Prostate gland (tissue), 2 donors: ENCODE data around the gene TBXT. TPM values are rescaled to one million over a fixed set of nuclear protein-coding genes. Genes with fewer than 3 reads are reported as not detected.

ENCODE experiments used
- DNase-seq: peaks from one replicate; pipeline ENCODE4 v3.0.0-alpha.2; 2019; ENCODE audit warnings: low spot score
- H3K27ac ChIP-seq, 2 donors: fragments of 200-600 bp; sonication (generic); 2 replicates each; pipeline ENCODE4 v1.5.1; 2017 to 2019
- H3K27me3 ChIP-seq: fragments of 200-600 bp; sonication (generic); replicated peaks from 2 replicates; pipeline ENCODE4 v1.5.1; 2019; ENCODE audit not compliant: insufficient read depth
- H3K36me3 ChIP-seq, 2 donors: fragments of 200-600 bp; sonication (generic); 1 replicate in 1 of 2; 2 replicates in 1 of 2; pipeline versions ENCODE4 v1.5.1 to v1.8.1; 2017 to 2019
- H3K4me1 ChIP-seq: fragments of 200-600 bp; sonication (generic); replicated peaks from 2 replicates; pipeline ENCODE4 v1.5.1; 2019
- H3K4me3 ChIP-seq, 2 donors: fragments of 200-600 bp; sonication (generic); 2 replicates each; pipeline ENCODE4 v1.5.1; 2017 to 2019
- H3K9me3 ChIP-seq: fragments of 200-600 bp; sonication (generic); 2 replicates; pipeline ENCODE4 v1.5.1; 2017
- CTCF ChIP-seq, 4 experiments: fragments of 200-600 bp in 2 of 4; fragments of 450-650 bp in 2 of 4; sonication (generic) in 2 of 4; IDR thresholded peaks; 1 replicate in 3 of 4; 2 replicates in 1 of 4; pipeline ENCODE4 v1.5.1; 2016 to 2019; ENCODE audit warnings: antibody characterized with exemption in 4 of 4, mild to moderate bottlenecking in 2 of 4, moderate library complexity in 2 of 4
- POLR2A ChIP-seq: fragments of 450-650 bp; IDR thresholded peaks from one replicate; pipeline ENCODE4 v1.6.1; 2016; ENCODE audit warnings: antibody characterized with exemption, mild to moderate bottlenecking
- POLR2AphosphoS5 ChIP-seq: sonication (generic); formaldehyde crosslinking; IDR thresholded peaks from one replicate; pipeline ENCODE4 v1.6.1; 2017; ENCODE audit warnings: antibody characterized with exemption
- WGBS: methylation state at CpG from one replicate; pipeline ENCODE4 v1.1.5; 2018; 5-methylcytosine and 5-hydroxymethylcytosine counted together
- intact Hi-C: fragments of 100-400 bp; cut with DNase I; formaldehyde crosslinking; loops from one replicate; pipeline ENCODE4 v1.14.2; 2022
- small RNA-seq, 2 donors: library from RNA; depleted of rRNA; stranded (forward); fragments of <200 nt; gene quantifications; one replicate each; pipeline ENCODE3, GENCODE V24; 2016
- total RNA-seq, 2 donors: library from RNA; depleted of rRNA; stranded (reverse); fragments of >200 nt; gene quantifications; one replicate each; pipeline ENCODE4 v1.1.0, GENCODE V29; 2016

Gene TBXT
- total RNA-seq, 2 donors from 2014 or later = 0.23 TPM; not detected in 1

GRCh38 chr6:166115609-166116008 is 52.0 kb downstream of the TBXT start:
- intact Hi-C loops = no loop called here
- no peak overlapping the region for H3K4me3 ChIP-seq
- no peaks in the 10 kb centered on the region for H3K9me3 ChIP-seq
- no peaks in the 10 kb centered on the region for H3K27me3 ChIP-seq
- no peaks in the 10 kb centered on the region for H3K36me3 ChIP-seq
- no peak overlapping the region for H3K27ac ChIP-seq
- TF ChIP-seq POLR2AphosphoS5 = no peak
- no peak for TF ChIP-seq POLR2A
- no peak for TF ChIP-seq CTCF (IDR thresholded peaks at IDR 0.05)
- no peaks in the 10 kb centered on the region for H3K4me1 ChIP-seq
- no peak for DNase-seq

GRCh38 chr6:166112580-166112979 is 55.1 kb downstream of the TBXT start:
- Histone ChIP-seq H3K9me3 (no peaks in the 10 kb centered on the region), H3K27ac (no peak overlapping the region), H3K27me3 (no peaks in the 10 kb centered on the region), H3K36me3 (no peaks in the 10 kb centered on the region), H3K4me1 (no peaks in the 10 kb centered on the region), H3K4me3 (no peak overlapping the region)
- WGBS = 29% methylated on average over 11 of the region's 11 CpGs
- intact Hi-C loops = no loop called here
- TF ChIP-seq CTCF (IDR thresholded peaks at IDR 0.05) = no peak
- TF ChIP-seq POLR2AphosphoS5 = no peak
- no peak for TF ChIP-seq POLR2A
- DNase-seq = no peak

- whole genome bisulfite sequencing = 39% methylated on average over 2 of the region's 2 CpGs
- Histone ChIP-seq H3K9me3 (no peaks in the 10 kb centered on the region), H3K4me3 (no peak overlapping the region), H3K27ac (no peak overlapping the region), H3K4me1 (no peaks in the 10 kb centered on the region), H3K27me3 (no peaks in the 10 kb centered on the region), H3K36me3 (no peaks in the 10 kb centered on the region)
- intact Hi-C loops = no loop called here
- TF ChIP-seq CTCF (IDR thresholded peaks at IDR 0.05) = no peak
- TF ChIP-seq POLR2AphosphoS5 = no peak
- DNase-seq = no peak
Observed at GRCh38 chr6:166109608-166110007, 58.0 kb downstream of the TBXT start.

Small RNAs within 50 kb of the gene (small RNA-seq; reads per million reads assigned to genes)
- gene RNU6-153P = 0 reads per million in 2 donors

Other genes starting within 250 kb of the TBXT start
- gene PRR18, start 140.5 kb upstream of the TBXT start, total RNA-seq = under 1 TPM in 1 of 2 donors, not detected in 1; 0.27 TPM
- gene SFT2D1, start 174.7 kb upstream of the TBXT start, total RNA-seq = 10 to 100 TPM; 64.8 to 72.3 TPM
- gene MPC1, start 215.1 kb upstream of the TBXT start, total RNA-seq = 10 to 100 TPM; 25.3 to 58.9 TPM